ENCODE data around the gene RELCH. TPM values are rescaled to one million over a fixed set of nuclear protein-coding genes. Genes with fewer than 3 reads are reported as not detected.

Gene RELCH
- total RNA-seq, 1 donor from 2014 or later, result 21.6 TPM

DNA sequence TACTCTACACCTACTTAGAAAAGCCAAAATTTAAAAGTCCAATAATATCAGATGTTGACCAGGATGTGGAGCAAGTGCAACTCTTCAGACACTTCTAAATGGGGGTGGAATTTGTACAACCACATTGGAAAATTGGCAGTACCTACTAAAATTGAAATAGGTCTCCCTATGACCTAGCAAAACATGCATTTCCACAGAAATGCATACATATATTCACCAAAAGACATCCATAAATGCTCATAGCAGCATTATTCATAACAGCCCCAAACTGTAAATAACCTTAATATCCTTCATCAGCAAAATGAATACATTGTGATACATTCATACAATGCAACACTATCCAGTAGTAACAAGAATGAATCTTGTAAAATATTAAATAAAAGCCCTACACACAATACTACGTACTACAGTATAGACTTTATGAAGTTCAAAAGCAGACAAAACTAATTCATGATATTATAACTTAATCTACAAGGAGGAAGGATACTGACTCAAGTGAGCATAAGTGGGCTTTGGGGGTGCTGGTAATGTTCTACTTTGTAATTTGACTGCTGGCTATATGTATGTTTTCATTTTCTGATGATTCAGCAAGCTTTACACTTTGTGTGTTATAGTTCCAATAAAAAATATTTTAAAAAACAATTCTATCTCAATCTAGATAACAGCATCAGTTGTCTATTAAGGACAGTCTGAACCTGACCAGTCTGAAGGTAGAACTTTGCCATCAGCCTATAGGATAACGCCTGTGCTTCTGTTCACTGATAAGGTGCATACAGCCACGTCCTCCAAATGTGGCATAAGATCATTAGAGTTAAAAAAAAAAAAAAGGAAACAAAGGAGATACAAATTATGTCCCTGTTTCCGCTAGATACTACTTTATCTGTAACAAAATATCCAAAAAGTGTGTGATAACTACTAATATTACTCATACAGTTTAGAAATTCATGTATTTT, 131.4 kb downstream of the RELCH start:
- no peak for DNase-seq (ENCODE audit: low read depth)

DNA sequence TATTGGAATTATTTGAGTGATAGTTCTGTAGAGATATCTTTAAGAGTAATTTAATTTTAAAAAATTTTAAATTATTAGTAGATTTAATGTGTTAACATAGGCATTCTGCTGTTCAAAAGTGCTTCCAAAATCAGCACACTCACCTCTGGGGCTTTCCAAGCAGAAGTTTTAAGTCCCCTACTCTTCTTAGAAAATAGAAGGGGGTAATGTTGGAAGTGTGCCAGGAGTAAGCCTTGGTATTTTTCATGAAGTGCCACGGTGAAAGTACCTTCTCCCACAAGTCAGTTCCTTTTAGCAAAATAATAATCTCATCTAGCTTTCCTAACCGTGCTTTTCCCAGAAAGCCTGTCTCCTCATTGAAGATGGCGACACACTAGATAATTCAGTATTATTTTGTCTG, 134.1 kb downstream of the RELCH start:
- DNase-seq (ENCODE audit: low read depth), result no peak

DNA sequence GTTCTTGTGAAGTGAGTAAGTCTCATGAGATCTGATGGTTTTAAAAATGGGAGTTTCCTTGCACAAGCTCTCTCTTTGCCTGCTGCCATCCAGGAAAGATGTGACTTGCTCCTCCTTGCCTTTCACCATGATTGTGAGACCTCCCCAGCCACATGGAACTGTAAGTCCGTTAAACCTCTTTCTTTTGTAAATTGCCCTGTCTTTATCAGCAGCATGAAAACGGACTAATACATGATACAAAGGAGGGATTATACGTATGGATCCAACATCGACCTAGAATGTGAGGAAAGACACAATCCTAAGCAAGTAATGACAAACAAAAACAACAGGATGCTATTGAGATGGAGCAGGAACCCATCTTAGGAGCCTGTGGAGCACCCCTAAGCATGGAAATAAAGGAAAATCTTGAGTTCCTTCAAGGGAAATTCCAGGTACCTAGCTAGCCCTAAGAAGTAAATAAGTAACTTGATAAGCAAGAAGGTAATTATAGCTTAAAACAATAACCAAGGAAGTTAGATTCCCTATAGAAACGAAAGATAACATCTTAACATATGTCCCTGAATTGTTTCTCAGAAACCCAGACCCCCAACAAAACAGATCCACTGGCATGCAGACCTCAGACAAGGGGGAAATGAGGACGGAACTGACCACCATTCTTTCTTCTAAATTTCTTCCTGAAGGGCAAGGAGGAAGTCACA, 136.6 kb downstream of the RELCH start:
- no peak for DNase-seq (ENCODE audit: low read depth)

DNA sequence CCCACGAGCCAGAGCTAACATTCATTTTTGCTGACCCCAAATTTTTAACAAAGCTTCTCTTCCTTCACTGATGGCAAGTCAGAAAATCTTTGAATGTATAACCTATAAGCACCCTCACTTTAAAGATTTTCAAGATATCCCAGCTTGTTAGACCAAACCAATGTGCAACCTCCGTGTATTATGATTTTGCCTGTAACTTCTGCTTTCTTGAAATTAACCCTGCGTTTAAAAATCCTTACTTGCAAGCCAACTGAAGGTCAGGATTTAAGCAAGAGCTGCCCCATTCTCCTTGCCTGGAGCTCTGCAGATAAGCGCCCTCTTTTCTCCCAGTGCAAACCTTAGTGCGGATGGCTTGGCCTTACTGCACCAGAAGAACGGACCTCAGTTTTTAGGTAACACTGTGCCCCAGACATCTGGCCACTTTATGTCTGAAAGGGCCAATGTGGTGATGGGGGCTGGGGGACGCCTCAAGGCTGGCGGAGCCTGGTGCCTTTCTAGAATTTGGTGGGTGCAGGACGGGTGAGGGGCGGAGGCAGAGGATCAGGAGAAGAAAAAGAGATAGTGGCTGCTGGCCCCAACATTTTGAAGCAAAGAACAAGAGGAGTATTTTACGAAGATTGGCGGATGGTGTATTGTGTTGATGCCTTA, 137.2 kb downstream of the RELCH start:
- DNase-seq (ENCODE audit: low read depth), result no peak

DNA sequence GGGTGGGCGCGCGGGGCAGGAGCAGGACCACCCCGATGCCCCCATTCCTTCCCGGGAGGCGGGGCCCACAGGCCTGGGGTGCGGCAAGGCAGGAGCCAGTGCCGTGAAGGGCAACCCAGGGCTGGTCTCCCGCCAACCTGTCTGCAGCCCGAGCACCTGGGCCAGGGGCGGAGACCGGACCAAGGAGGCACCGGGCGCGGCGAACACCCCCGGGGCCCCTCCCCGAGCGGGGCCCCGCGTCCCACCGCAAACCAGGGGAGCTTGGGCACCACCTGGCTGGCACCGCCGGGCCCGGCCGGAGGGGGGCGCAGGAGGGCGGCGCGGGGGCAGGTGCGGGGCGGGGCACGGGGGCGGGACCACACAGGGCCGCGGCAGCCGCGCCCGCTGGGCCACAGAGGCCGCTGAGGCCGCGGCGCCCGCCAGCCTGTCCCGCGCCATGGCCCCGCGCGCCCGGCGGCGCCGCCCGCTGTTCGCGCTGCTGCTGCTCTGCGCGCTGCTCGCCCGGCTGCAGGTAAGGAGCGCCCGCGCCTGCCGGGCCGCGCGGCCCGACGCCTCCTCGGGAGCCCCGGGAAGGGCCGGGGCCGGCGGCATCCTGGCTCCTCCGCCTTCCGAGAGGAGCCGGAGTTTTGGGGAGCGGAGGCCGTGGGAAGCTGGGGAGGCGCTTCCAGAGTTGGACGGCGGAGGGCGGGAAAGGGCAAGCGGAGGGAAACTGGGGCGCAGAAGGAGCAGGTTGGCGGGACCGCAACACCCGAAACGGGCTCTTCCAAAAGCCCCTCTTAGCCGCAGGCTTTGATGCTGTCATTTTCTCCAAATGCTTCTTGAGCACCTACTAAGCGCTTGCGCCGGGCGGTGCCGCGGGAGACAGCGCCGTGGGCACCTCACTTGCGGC, 138.1 kb downstream of the RELCH start, which contains the start of gene TNFRSF11A:
TNFRSF11A (plus strand) TSS at position 394 of the 889 bp plus-strand sequence; CDS start at position 437, 43 bp downstream.
- DNase-seq (ENCODE audit: low read depth), result no peak

DNA sequence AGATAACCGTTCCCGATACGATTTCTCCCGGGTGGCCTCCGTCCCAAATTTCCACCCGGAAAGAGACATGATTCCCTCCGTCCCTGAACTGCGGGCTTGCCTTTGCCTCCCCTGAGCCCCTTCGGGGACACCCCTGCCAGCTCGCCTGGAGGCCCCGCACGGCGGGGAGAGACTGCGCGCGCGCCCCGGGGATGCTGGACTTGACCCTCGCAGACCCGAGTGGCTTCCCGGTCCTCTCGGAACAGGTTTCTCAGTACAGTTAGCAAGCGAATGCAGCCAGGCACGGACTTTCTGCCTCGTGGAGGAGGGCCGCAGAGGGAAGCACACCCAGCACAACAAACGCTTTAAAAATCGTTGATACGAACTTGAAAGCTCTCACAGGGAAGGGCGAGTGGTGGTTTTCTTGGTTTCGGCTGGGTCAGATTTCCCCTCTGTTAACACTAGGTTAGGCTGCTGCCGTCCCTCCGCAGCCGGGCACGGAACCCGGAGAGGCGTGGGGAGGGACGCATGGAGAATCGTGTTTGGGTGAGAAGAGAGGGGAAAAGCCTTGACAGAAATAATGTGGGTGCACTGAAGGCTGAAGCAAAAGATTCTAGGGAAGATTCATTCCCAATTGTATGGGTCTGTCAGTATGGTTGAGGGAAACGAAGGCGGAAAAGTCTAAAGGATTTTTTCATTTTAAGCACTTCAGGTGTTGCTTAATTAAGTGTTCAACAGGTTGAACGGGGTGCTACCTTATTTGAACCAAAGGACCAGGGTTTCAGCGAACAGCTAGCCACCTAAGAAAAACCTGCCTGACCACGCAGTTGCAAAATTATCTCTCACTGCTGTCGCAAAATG, 139.0 kb downstream of the RELCH start:
- DNase-seq (ENCODE audit: low read depth), result no peak

DNA sequence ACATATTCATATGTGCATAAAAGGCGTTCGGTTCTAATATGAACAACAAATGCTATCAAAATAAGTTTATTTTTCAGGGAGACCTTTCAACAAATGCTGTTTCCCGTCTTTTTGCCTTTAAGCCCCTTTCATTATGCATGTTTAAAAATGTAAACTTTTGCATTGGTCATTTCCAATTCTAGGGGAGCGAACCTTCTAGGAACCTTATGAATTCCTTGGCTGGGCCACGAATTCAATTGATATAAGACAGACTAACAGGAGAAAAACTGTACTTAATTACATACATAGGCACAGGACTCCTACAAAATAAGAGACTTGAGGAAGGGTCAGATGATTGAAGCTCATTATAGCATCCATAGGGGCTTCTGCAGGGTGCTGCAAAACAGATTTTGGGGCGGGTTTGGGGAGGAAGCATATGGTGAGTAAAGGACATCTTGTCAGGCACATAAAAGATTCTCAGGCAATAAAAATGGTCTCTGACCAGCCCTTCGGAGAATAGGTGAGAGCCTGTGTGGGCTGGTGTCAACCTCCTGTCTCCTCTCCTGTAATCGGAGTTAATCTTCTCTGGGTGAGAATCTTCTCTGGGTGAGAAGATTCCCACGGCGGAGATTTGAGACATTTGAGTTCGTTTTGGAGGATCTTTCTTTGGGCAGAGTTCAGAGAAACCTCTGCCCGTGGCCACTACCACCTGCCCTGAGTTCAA, 139.7 kb downstream of the RELCH start:
- DNase-seq (ENCODE audit: low read depth), result no peak

DNA sequence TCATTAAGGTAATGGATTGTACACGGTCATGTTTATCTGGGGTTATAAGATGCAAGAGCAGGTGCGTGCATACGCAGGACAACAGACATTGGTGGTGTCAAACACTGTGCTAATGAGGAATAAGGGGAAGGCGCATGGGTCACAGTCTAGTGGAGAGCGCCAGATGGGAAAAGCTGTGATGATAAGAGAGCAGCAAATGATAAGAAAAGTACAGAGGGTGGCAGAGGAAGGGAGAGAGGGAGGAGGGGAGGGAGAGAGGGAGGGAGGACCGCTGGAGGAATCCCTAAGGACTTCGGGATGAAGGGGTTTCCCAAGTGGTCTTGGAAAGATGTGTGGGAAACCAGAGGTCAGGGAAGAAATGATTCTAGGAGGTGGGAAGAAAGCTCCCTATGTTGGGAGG, 140.9 kb downstream of the RELCH start:
- DNase-seq (ENCODE audit: low read depth), result no peak

DNA sequence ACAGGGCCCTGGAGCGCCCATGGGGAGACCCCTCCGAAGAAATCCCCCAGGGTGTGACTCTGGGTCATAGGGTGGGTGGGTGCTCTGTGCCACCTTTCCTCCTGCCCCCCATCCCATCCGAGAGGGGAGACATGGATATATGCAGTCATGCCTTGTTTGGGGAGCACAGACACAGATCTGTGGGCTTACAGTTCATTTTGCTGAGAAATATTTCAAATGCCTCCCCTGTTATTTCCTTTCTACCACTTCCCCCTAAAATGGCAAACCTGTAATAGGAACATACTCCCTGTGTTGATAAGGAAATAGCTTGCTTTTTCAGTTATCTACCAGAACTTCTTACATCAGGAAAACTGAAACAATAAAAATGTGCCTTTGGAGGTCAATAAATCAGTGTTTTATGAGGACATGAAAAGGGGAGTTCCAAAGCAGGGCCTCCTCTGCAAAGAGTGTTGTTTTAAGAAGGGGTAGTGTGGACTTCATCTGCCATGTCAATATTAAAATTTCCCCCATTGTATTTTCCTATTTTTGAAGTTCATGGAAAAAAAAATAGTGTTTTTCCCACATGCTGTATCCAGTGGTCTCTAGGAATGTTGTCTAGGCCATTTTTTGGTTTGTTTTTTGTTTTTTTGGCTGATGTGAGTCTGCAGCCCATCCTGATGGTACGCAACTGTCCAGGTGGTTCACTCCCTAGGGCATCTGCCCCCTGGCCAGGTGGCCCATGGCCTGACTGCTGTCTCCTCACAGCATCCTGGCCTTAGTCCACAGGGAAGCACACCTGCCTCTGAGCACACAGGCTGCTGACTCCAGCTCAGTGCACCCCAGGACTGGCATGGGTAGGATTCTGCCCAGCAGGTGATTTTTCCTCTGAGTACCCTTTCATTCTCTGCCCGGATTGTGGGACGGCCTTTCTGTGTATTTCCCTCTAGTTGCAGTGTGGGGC, 141.8 kb downstream of the RELCH start:
- no peak for DNase-seq (ENCODE audit: low read depth)

DNA sequence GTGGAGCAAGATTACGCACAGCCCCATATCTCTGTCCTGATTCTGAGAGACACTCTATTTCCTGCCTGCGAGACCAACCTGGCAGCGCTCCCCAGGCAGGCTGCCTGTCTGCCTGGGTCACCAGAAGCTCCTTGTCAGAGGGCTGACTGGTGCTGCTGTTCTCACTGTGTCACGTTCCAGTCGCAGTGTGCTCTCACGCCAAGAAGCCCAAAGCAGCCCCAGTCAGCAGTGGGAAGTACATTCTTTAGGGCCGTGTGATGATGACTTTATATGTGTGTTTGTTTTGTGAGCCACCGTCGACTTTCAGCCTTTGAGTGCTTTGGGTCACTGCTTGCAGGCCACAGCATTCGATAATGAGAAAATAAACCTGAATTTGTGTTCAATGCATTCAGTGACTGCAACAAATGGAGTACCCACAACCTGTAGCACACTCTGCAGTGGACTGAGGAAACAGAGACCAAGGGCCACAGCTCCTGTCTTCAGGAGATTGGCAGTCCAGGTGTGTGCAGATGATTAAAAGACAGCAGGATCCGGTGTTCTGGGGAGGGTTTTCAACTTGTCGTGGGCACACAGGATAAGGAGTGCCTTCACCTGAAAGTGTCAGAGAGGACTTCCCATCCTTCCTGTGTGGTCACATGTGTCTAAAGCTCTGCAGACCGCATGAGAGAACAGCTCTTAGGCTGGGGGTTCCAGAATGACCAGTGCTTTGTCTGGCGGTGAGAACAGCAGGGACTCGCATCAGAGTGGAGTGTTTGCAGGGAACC, 142.8 kb downstream of the RELCH start:
- DNase-seq (ENCODE audit: low read depth), result peak; percentile 41

DNA sequence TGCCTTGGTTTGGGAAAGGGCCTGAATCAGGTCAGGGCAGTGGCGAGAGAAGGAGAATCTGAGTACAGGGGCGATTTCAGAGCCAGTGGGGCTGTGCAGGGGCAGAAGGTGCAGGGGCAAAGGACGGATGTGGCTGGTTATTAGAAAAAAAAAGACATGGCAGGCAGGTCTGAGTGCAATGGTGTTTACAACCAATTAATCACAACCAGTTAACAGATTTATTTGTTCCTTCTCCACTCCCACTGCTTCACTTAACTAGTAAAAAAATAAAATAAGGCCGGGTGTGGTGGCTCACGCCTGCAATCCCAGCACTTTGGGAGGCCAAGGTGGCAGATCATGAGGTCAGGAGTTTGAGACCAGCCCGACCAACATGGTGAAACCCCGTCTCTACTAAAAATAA, 143.6 kb downstream of the RELCH start:
- DNase-seq (ENCODE audit: low read depth), result no peak

DNA sequence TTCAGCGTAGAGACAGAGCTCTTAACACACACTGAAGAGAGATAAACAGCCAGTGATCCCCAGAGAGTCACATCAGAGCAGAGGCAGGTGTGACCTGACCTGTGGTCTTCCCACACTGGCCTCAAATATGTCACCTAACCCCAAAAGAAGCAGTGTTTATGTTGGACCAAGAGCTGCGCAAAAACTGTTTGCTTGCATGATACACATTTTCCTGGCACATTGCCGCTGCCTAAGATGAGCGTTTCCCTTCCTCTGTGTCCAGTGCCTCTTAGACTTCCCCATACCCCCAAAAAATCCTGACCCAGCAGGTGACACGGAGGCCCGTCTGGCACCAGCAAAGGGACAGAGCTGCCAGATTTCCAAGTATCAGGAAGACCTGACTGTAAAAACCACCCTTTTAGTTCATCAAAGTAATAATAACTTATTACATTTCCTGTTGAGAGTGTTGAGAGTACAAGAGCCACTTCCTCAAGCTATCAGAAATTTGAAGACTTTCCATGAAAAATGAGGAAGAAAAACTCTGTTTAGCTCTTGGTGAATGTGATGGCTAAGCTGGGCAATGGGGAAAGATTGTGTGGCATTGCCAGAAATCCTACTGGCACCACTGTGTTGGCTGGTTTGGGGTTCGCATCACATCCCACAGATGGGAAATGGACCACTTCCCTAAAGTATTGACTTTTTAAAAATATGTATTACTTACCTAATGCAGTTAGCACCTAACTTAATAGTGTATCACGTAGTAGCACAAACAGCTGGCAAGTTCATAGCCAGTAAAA, 144.7 kb downstream of the RELCH start:
- DNase-seq (ENCODE audit: low read depth), result peak; percentile 35

DNA sequence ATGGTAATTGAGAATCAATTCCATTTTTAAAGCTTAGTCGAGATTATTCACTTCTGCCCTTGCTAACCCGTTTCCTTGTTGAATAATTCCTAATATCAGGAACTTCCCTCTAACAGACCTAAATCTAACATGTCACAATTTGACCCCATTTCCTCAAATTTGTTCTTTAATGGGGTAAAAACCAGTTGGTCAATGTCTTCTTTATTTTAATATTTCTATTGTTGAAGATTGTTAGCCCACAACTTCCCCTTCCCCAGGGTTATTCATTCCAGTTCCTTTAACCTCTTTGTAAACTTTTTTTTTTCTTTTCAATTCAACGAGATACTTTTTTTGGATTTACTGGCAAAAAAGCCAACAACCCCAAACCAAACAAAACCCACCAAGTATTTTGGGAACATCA, 145.4 kb downstream of the RELCH start:
- no peak for DNase-seq (ENCODE audit: low read depth)

DNA sequence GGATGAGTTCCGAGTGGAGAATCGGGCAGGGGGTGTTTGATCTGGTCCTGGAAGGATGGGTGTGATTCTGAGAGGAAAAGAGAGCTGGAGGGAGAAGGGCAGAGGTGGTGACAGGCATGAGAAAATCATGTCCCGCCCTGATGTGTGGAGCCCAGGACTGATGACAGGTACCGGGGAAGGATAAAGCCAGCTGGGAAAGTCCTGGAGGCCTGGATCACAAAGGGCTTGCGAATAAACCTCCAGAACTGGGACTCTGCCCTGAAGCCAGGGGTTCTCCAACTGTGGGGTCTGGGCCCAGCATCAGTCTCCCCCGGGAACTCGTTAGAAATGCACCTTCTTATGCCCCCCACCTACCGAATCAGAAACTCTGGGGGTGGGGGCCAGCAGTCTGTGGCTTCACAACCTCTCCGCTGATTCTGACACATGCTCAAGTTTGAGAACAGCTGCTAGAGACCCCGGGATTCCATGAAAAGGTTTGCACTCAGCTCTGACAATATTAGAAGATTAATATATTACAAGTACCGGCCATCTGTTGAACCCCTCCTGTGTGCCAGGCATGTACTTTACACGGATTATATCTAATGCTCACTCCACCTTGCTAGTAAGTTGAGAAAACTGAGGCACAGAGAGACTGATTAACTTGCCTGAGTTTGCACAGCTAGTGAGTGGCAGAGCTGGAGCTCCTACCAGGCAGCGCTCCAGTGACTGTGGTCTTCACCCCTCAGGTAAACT, 146.1 kb downstream of the RELCH start:
- DNase-seq (ENCODE audit: low read depth), result no peak

DNA sequence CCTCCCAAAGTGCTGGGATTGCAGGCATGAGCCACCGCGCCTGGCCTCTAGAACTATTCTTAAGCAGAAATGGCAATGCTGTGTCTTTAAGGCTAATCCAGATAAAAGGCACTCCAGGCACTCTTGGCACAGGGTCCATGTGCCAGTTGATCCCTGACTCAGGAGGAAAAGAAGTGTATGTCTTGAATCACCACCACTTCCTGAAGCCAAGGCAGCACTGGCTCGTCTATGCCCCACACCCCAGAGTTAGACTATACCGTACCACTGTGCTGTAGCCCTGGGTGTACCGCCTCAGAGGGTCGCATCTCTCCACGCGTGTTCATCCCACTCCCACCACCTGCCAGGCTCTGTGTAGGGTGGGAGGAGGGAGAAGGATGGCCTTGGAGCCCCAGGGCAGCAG, 147.1 kb downstream of the RELCH start:
- no peak for DNase-seq (ENCODE audit: low read depth)

DNA sequence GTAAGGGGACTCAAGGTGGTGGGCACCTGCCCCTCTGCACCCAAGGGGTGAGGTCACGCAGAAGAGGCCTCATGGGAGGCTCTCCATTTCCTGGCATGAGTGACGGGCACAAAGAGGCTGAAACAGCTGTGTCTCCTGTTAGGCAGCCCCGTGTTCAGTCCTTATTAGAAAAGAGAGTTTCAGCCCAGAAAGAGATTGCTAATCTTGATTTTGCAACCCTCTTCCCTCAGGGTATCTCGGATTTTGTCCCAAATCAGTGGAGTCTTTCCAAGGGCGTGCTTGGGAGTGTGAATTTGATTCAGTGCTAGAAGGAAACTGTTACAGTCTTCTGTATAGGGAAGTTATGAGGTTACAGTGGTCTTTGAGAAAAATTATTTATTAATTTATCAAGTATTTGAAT, 148.4 kb downstream of the RELCH start:
- DNase-seq (ENCODE audit: low read depth), result no peak

Data from myocyte (in vitro differentiated cells).